Measurements from ENCODE around the gene LRP5. TPM values are rescaled to one million over a fixed set of nuclear protein-coding genes. Genes with fewer than 3 reads are reported as not detected.

LRP5 gene
- polyA plus RNA-seq, 1 donor (not counting 4 experiments of a cell fraction or from before 2014, with no cell fraction given): 6.6 TPM

DNA sequence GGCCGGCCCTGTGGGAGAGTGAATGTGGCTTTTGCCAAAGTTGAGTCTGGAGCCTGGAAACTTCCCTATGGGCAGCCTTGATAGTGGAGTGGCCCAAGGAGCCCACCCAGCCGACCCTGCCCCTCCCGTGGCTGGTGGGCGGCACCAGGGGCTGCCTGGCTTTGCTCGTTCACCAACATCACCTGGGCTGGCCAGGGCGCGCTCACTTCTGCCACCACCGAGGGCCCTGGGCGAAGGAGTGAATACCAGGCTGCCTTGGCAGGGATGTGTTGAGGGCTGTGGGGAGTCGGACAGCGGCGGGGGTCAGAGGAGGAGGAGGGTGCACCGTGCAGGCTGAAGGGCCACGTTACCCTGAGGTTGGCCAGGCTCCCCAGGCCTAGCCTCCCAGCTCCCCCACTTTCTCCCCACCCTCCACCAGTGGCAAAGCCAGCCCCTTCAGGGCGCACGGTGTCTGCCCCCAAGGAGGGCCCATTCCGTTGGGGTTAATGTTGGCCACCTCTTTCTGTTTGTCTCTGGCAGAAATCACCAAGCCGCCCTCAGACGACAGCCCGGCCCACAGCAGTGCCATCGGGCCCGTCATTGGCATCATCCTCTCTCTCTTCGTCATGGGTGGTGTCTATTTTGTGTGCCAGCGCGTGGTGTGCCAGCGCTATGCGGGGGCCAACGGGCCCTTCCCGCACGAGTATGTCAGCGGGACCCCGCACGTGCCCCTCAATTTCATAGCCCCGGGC lies 125.7 kb downstream of the LRP5 start:
- peaks cover 9% of the 10 kb centered on the region for H3K4me1 ChIP-seq (ENCODE audit: control insufficient read depth, extremely low read depth, insufficient read depth, low read length)
- no peak overlapping the region for H3K4me3 ChIP-seq (ENCODE audit: control insufficient read depth in 2 of 3, extremely low read depth in 1 of 3, insufficient read depth in 2 of 3, low read depth in 1 of 3, low read length in 3 of 3)
- peaks cover 21 to 23% of the 10 kb centered on the region in 2 experiments for H3K36me3 ChIP-seq (ENCODE audit: control insufficient read depth in 2 of 2, extremely low read depth in 1 of 2, insufficient read depth in 2 of 2, low read length in 2 of 2)
- H4K20me1 ChIP-seq (ENCODE audit: control insufficient read depth, extremely low read depth, insufficient read depth, low read length): no peaks in the 10 kb centered on the region
- H3K27ac ChIP-seq (ENCODE audit: control insufficient read depth, insufficient read depth, low read length): no peak overlapping the region
- no peaks in the 10 kb centered on the region for H3K79me2 ChIP-seq (ENCODE audit: control insufficient read depth, insufficient read depth, low read length)
- DNase-seq (ENCODE audit: low read depth, low spot score) (no peak), FAIRE-seq (no peak)
- H3K9me3 ChIP-seq (ENCODE audit: control insufficient read depth, low read depth, low read length): no peaks in the 10 kb centered on the region
- no peaks in the 10 kb centered on the region for H3K9me1 ChIP-seq (ENCODE audit: control insufficient read depth, extremely low read depth, insufficient read depth, low read length)
- TF ChIP-seq, protein P1, sequence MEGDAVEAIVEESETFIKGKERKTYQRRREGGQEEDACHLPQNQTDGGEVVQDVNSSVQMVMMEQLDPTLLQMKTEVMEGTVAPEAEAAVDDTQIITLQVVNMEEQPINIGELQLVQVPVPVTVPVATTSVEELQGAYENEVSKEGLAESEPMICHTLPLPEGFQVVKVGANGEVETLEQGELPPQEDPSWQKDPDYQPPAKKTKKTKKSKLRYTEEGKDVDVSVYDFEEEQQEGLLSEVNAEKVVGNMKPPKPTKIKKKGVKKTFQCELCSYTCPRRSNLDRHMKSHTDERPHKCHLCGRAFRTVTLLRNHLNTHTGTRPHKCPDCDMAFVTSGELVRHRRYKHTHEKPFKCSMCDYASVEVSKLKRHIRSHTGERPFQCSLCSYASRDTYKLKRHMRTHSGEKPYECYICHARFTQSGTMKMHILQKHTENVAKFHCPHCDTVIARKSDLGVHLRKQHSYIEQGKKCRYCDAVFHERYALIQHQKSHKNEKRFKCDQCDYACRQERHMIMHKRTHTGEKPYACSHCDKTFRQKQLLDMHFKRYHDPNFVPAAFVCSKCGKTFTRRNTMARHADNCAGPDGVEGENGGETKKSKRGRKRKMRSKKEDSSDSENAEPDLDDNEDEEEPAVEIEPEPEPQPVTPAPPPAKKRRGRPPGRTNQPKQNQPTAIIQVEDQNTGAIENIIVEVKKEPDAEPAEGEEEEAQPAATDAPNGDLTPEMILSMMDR (optimal IDR thresholded peaks at IDR 0.05 in 1 of 3, IDR thresholded peaks at IDR 0.05 in 1 of 3, conservative IDR thresholded peaks at IDR 0.05 in 1 of 3; ENCODE audit: extremely low read depth in 1 of 3, insufficient read depth in 2 of 3, low read length in 3 of 3): no peak
- no peak for TF ChIP-seq EZH2 (IDR thresholded peaks at IDR 0.05; ENCODE audit: low read length)
- H3K27me3 ChIP-seq (ENCODE audit: control insufficient read depth, extremely low read depth, insufficient read depth, low read length): no peaks in the 10 kb centered on the region
- H3K9ac ChIP-seq (ENCODE audit: control insufficient read depth, extremely low read depth, insufficient read depth, low read length): no peak overlapping the region
- H2AFZ ChIP-seq (ENCODE audit: control insufficient read depth, low read length): no peak overlapping the region
- dilution Hi-C loops (cut with MboI; ENCODE audit: extremely low pct_ligation_motif_present, low sequenced_read_pairs): no loop called here
- no peak overlapping the region for H3K4me2 ChIP-seq (ENCODE audit: control insufficient read depth, extremely low read depth, insufficient read depth, low read depth, low read length)

DNA sequence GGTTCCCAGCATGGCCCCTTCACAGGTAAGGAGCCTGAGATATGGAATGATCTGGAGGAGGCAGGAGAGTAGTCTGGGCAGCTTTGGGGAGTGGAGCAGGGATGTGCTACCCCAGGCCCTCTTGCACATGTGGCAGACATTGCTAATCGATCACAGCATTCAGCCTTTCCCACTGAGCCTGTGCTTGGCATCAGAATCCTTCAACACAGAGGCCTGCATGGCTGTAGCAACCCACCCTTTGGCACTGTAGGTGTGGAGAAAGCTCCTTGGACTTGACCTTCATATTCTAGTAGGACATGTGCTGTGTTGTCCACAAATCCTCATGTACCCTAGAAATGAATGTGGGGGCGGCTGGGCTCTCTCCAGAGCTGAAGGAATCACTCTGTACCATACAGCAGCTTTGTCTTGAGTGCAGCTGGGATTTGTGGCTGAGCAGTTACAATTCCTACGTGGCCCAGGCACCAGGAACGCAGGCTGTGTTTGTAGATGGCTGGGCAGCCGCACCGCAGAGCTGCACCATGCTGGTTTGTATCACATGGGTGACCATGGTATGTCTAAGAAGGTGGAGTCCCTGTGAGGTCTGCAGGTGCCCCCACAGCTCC lies 126.4 kb downstream of the LRP5 start:
- no peak for DNase-seq (ENCODE audit: low read depth, low spot score)
- Histone ChIP-seq H4K20me1 (ENCODE audit: control insufficient read depth, extremely low read depth, insufficient read depth, low read length) (no peaks in the 10 kb centered on the region), H3K4me1 (ENCODE audit: control insufficient read depth, extremely low read depth, insufficient read depth, low read length) (peaks cover 9% of the 10 kb centered on the region), H3K79me2 (ENCODE audit: control insufficient read depth, insufficient read depth, low read length) (no peaks in the 10 kb centered on the region), H3K4me2 (ENCODE audit: control insufficient read depth, extremely low read depth, insufficient read depth, low read depth, low read length) (no peak overlapping the region), H3K9ac (ENCODE audit: control insufficient read depth, extremely low read depth, insufficient read depth, low read length) (no peak overlapping the region), H3K27ac (ENCODE audit: control insufficient read depth, insufficient read depth, low read length) (no peak overlapping the region), H3K9me1 (ENCODE audit: control insufficient read depth, extremely low read depth, insufficient read depth, low read length) (no peaks in the 10 kb centered on the region), H3K4me3 (ENCODE audit: control insufficient read depth in 2 of 3, extremely low read depth in 1 of 3, insufficient read depth in 2 of 3, low read depth in 1 of 3, low read length in 3 of 3) (no peak overlapping the region), H2AFZ (ENCODE audit: control insufficient read depth, low read length) (no peak overlapping the region), H3K36me3 (ENCODE audit: control insufficient read depth in 2 of 2, extremely low read depth in 1 of 2, insufficient read depth in 2 of 2, low read length in 2 of 2) (peaks cover 17 to 23% of the 10 kb centered on the region in 2 experiments), H3K9me3 (ENCODE audit: control insufficient read depth, low read depth, low read length) (no peaks in the 10 kb centered on the region), H3K27me3 (ENCODE audit: control insufficient read depth, extremely low read depth, insufficient read depth, low read length) (no peaks in the 10 kb centered on the region)
- no peak for TF ChIP-seq EZH2 (IDR thresholded peaks at IDR 0.05; ENCODE audit: low read length)
- TF ChIP-seq, protein P1 (optimal IDR thresholded peaks at IDR 0.05 in 1 of 3, IDR thresholded peaks at IDR 0.05 in 1 of 3, conservative IDR thresholded peaks at IDR 0.05 in 1 of 3; ENCODE audit: extremely low read depth in 1 of 3, insufficient read depth in 2 of 3, low read length in 3 of 3): no peak
- dilution Hi-C loops (cut with MboI; ENCODE audit: extremely low pct_ligation_motif_present, low sequenced_read_pairs): no loop called here
- no peak for FAIRE-seq

All from keratinocyte (primary cell).